HG03469 (cell line): Measurements from ENCODE around the gene KANK4.

Experiments used
- ATAC-seq: cut with Tn5 transposase; IDR thresholded peaks from one replicate; pipeline ENCODE4 v1.9.1; 2021; ENCODE audit warnings: mild to moderate bottlenecking, moderate library complexity, moderate number of reproducible peaks; ENCODE audit not compliant: unreplicated experiment

Gene KANK4

GRCh38 chr1:62213075-62213914 lies 105.9 kb downstream of the KANK4 start:
- ATAC-seq, result no peak

DNA sequence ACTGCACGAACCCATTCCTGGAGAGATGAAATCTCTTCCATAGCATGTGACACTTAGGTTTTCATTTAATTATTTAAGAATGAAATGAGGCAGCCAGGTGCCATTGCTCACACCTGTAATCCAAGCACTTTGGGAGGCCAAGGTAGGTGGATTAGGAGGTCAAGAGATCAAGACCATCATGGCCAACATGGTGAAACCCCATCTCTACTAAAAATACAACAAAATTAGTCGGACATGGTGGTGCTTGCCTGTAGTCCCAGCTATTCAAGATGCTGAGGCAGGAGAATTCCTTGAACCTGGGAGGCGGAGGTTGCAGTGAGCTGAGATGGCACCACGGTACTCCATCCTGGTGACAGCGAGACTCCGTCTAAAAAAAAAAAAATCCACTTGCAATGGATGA lies 106.8 kb downstream of the KANK4 start:
- no peak for ATAC-seq

GRCh38 chr1:62210960-62211359 lies 108.3 kb downstream of the KANK4 start:
- no peak for ATAC-seq

GRCh38 chr1:62209931-62210595 lies 109.2 kb downstream of the KANK4 start:
- no peak for ATAC-seq

DNA sequence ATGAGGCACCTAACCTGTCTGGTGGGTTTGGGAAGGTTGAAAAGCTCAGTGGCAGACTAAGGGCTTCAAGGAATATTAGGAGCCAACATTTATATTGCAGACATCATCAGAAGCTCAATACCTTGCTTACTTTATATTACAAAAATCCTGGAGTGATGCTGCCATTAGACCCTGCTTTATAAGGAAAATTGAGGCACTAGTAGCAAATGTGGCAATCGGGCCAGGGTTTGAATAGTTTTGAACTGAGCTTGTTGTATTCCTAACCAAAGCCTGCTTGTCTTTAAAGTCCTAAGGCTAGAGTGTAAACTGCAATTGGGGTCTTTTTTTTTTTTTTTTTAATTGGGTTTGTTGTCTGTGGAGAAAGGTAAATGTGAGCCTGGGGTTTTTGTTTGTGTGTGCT lies 110.3 kb downstream of the KANK4 start:
- no peak for ATAC-seq

- no peak for ATAC-seq
Observed at GRCh38 chr1:62208087-62208486, 111.1 kb downstream of the KANK4 start.

DNA sequence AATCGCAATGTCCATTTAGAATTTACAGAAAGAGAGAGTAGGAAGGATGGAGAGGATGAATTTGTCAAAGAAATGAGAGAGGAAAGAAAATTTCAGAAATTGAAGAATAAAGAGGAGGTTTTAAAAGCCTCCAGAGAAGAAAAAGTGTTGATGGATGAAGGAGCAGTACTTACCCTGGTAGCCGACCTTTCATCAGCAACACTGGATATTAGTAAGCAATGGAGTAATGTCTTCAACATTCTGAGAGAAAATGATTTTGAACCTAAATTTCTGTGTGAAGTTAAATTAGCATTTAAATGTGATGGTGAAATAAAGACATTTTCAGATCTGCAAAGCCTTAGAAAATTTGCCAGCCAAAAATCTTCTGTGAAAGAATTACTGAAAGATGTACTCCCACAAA lies 112.0 kb downstream of the KANK4 start:
- no peak for ATAC-seq

DNA sequence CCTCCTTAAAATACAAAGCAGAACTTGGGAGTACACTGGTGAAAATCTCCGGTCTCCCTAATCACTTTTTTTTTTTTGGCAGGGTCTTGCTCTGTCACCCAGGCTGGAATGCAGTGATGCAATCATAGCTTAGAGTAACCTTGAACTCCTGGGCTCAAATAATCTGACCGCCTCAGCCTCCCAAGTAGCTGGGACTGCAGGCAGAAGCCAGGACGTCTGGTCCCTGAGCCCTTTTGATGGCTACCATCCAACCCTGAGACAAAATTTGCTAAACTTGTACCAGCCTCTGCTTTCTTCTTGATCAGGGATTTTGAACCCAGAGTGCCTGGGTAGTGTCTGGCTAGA lies 120.5 kb downstream of the KANK4 start:
- no peak for ATAC-seq

GRCh38 chr1:62198069-62198780 lies 121.0 kb downstream of the KANK4 start:
- no peak for ATAC-seq

GRCh38 chr1:62196086-62196690 lies 123.0 kb downstream of the KANK4 start:
- ATAC-seq, result no peak

- no peak for ATAC-seq
Observed at GRCh38 chr1:62194651-62195544, 124.3 kb downstream of the KANK4 start, which contains the start of gene L1TD1. L1TD1 (plus strand) TSS chr1:62194849; CDS start chr1:62206629, 11,780 bp downstream.

GRCh38 chr1:62188111-62188510 lies 131.1 kb downstream of the KANK4 start:
- ATAC-seq, result no peak

GRCh38 chr1:62187548-62187947 lies 131.7 kb downstream of the KANK4 start:
- no peak for ATAC-seq
